ENCODE data around the gene ARHGEF19.

DNA sequence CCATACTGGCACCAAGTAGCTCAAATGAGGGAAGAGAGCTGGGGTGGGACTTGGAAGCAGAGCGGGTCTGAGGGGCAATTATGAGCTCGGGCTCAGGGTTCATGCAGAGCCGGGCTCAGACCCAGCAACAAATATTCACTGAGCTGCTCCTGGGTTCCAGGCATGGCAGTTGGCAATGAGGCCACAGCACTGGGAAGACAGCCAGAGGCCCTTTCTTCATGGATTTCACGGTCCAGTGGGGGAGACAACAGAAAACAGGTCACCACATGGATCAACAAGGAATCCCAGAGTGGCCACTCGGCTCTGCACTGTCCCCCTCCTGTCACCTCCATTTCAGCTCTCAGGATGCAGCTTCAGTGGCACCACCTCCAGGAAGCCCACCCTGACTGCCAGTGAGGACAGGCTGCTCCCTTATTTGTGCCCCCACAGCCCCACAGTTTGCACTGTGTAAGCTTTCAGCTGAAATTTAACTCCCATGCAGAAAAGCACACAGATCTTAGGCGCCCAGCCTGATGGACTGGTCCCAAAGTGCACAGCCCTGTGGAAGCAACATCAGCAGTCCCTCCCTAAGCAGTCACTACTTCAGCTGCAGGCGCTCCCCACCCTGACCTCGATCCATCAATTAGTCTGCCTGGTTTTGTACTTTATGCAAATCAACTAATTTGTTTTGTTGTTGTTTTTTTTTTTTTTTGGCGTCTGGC lies 22.4 kb downstream of the ARHGEF19 start:
- TF ChIP-seq CTCF (IDR thresholded peaks at IDR 0.05; ENCODE audit: insufficient read depth, low read depth, low read length) (no peak), EZH2 (IDR thresholded peaks at IDR 0.05; ENCODE audit: insufficient read depth, low read length) (no peak)
